GM21825 (cell line): ENCODE measurements around the gene CEP131.

Experiments
- ATAC-seq: cut with Tn5 transposase; IDR thresholded peaks from one replicate; pipeline ENCODE4 v1.9.1; 2021; ENCODE audit warnings: mild to moderate bottlenecking, moderate library complexity; ENCODE audit not compliant: unreplicated experiment

The CEP131 gene

GRCh38 chr17:81190591-81190990, 32.2 kb downstream of the CEP131 start:
- ATAC-seq = no peak

GRCh38 chr17:81189670-81190530, 32.9 kb downstream of the CEP131 start:
- no peak for ATAC-seq

DNA sequence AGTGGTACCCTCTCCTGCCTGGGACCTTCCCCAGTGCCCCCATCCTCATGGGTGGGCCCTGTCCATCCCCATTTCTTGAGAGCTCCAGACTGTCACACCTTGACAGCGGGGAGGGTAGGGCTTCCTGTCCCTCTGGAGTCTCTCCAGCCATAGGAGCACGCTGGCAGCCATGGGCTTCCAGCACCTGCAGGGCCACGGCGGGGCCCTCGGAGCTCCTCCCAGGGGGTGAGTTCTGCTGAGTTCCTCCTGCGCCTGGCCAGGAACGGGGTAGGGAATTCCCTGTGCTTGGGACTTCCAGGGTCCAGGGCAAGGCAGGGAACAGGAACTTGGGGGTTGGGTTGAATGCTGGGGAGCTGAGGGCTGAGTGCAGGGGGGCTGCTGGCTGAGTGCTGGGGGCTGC, 33.7 kb downstream of the CEP131 start:
- ATAC-seq = no peak

GRCh38 chr17:81188491-81188840, 34.3 kb downstream of the CEP131 start:
- no peak for ATAC-seq

GRCh38 chr17:81187586-81188490, 34.9 kb downstream of the CEP131 start:
- no peak for ATAC-seq

DNA sequence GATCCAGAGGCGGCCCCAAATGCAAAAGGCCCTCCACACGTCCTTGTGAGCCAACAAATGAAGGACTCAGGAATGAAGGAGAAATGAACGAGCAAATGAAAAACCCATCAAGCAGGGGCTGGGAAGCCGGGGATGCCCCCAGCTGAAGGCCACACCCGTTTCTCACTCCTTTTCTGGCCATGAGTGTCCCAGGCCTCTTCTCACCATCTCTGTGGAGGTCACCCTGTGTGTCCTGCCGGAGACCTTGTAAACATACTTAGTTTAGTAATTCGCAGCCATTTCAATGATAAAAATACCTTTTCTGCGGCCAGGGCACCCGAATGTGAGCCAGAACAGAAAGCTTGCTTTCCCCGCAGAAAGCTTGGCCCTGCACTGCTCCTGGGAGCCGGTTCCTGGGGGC, 35.6 kb downstream of the CEP131 start:
- no peak for ATAC-seq

DNA sequence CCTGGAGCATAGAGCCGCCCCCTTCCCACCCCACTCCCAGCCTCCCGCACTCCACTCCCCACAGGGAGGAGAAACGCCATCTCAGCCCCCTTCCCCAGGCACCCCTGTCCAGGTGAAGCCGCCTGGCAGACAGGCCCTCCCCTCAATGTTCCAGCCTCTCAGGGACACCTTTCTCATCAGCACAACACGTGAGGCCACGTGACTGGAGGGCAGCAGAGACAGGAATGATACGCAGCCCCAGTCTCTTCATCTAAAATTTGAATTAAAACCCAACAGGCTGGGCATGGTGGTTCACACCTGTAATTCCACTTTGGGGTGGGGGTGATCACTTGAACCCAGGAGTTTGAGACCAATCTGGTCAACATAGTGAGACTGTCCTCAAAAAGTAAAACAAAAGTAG, 36.6 kb downstream of the CEP131 start:
- no peak for ATAC-seq

DNA sequence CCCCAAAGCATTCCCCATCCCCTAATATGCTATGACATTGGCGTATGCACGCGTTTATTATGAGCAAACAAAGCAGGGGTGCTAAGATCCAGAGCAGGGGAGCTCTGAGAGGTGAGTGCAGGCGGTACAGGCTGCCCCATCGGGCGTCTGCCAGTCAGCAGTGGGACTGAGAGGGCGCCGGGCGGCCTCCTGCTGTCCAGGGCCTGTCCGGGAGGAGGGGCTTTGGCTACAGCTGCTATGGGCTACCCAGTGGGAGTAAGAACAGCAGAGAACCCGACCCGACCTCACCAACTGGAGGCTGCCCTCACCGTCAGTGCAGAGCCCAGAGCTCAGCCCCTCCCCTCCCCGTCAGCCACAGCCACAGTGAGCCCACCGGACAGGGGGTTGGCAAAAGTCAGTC, 38.2 kb downstream of the CEP131 start:
- no peak for ATAC-seq

- ATAC-seq = no peak
Measured at GRCh38 chr17:81183807-81184206, 39.0 kb downstream of the CEP131 start.

GRCh38 chr17:81183316-81183715, 39.4 kb downstream of the CEP131 start:
- no peak for ATAC-seq

- no peak for ATAC-seq
Measured at GRCh38 chr17:81182596-81182995, 40.2 kb downstream of the CEP131 start.

GRCh38 chr17:81181811-81182185, 41.0 kb downstream of the CEP131 start:
- no peak for ATAC-seq

DNA sequence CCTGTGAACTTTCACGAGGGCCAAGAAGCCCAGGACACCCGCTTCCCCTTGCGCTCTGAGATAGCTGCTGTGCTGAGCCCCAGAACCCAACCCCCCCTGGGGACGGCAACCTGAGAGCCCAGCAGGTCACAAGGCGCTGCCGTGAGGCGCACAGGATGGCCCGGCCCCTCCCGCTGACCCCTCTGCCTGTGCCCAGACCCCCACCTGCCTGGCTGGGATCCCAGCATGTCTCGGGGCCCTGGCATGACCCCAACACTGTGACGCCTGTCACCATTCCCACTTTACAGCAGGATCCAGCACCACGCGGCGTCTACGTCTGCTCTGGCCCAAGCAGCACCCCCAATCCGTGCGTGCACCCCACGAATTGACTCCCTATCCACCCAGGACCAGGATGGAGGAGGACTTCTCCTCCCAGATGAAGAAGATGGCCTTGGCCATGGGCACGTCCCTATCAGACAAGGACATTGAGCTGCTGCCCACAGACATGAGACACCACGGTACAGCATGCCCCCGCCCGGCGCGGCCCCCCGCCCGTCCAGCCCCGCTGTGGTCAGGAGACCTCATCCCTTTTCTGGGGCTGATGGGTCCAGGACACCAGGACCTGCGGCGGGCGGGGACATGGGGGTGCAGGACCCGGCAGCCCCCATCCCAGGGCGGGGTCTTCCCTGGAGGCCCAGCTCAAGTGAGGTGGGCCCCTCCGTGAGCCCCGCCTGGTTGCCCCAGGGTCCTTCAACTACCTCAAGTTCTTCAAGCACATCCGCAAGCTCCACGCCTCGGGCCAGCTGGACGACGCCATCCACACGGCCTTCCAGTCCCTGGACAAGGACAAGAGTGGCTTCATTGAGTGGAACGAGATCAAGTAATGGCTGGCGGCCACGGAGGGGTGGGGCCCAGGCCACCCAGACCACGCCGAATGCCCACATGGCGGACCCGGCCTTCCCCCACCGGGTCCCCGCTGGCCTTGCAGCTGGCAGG, 41.6 kb downstream of the CEP131 start:
- ATAC-seq = no peak

DNA sequence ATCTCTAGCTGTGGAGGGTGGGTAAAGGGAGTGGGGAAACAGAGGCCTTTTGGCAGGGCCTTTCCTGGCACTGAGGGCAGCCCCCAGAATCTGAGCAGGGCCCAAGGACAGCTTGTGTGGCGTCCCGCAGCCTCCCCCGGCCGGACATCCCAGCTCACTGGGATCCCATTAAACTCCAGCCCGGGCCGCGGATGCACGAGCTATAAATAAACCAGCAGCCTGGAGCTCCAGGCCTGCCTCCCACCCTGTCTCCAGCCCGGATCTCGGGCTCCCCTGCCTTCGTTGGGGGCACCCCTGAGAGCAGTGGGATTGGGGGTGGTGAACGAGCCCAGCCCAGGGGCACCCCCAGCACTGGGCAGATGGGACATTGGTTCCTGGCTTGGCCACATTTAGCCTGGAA, 42.9 kb downstream of the CEP131 start:
- ATAC-seq = no peak

DNA sequence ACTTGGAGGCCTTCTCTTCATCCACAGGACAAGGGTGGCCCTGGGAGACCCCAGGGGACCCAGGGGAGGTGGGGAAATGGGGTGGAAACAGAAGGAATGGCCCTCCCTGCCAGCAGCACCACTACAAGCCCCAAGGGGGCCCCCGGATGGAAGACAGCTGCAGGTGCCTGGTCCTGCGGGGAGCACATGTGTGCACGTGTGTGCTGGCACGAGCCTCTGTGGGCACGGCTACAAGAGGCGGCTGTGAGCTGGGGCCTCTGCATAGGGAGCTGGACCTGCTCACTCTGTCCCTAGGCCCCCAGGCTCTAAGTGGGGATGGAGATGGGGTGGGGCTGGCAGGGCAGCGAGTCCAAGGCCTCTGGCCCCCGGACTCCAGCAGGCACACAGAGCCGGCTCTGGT, 43.5 kb downstream of the CEP131 start:
- ATAC-seq = no peak

DNA sequence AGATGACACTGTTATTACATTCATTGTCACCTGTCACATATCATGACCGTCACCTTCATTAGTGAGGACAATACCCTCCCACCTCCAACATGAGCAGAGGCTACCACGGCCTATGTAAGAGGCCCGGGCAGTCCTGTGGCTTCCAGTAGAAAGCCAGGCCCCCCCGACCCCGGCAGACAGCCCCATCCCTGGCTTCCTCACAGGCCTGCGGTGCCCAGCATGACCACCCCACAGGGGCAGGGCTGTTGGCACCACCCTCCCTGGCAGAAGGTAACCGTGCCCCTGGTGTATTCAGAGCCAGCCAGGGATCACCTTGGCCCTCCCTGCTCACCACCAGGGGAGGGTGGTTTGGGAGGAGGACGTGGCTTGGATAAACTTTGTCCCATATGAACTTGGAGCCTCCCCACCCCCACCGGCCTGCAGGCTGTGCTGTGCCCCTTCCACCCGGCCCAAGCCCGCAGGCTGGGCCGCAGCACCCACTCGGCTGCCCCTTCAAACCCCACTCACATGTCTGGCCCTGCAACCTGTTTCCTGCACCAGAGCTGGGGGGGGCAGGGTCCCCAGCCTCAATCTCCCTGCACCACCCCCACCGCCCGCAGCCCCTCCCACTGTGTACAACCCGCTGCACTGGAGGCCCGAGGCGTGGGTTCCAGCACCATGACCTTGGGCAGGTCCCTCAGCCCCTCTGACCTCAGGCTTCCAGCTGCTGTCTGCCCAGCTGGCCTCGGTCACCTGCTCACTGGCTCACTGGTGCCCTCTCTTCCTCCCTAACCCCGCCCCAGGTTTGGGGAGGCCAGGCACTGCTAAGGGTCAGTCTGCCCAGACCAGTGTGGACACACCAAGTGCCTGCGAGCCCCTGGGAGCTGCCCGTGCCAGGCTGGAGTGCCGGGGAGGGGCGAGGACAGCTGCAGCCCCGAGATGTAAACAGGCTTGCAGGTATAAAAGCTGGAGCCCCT, 44.4 kb downstream of the CEP131 start:
- no peak for ATAC-seq

- ATAC-seq = no peak
Measured at GRCh38 chr17:81176666-81177065, 46.1 kb downstream of the CEP131 start.

DNA sequence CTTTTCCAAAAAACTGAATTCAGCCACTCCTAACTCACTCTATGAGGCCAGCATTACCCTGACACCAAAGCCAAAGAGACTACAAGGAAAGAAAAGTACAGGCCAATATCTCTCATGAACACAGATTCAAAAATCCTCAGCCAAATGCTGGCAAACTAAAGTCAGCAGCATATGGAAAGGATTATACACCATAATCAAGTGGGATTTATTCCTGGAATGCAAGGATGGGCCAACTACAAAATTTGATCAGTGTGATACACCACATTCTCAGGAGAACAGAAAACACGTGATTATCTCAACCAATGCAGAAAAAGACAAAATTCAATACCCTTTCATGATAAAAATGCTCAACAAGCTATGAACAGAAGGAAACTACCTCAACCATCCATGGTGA, 49.0 kb downstream of the CEP131 start:
- ATAC-seq = no peak

DNA sequence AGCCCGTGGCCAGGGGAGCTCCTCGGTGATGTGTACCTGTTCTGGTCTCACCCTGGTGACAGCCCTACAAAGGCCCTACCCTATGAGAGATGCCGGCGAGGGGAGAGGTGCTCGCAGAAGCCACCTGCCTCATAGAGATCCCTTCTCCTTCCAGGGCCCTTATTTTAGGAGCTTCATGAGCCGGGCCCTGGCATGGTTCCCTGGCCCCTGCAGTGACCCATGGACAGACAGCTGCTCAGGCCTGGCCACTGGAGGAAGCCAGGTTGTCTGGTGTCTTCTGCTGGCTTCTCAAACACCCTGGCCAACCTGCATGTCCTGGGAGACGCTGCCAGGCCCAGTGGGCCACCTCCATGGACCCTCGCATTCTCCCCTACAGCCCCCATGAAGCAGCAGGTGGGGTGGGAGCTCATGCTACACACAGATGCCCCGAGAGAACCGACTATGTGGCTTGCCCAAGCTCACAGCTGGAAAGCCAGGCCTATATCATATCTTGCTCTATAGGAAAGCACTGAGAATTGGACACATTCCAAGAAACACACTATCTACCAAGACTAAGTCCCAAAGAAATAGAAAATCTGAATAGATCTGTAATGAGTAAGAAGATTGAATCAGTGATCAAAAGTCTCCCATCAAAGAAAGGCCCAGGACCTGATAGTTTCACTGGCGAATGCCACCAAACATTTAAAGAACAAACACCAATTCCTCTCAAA, 49.6 kb downstream of the CEP131 start:
- ATAC-seq = no peak
